GM18870 (cell line): Measurements from ENCODE around the gene MARK1.

Experiments
- ATAC-seq: cut with Tn5 transposase; IDR thresholded peaks from one replicate; pipeline ENCODE4 v1.9.1; 2021; ENCODE audit warnings: moderate library complexity; ENCODE audit not compliant: unreplicated experiment

The MARK1 gene

GRCh38 chr1:220528679-220529501 lies 954 bp downstream of the MARK1 start:
- ATAC-seq, result no peak

- ATAC-seq, result no peak
Observed at GRCh38 chr1:220529521-220530020, 1.6 kb downstream of the MARK1 start.

GRCh38 chr1:220533504-220534109 lies 5.7 kb downstream of the MARK1 start:
- no peak for ATAC-seq

- no peak for ATAC-seq
Observed at GRCh38 chr1:220544901-220545303, 17.0 kb downstream of the MARK1 start.

- ATAC-seq, result no peak
Observed at GRCh38 chr1:220550811-220551399, 23.0 kb downstream of the MARK1 start.

- no peak for ATAC-seq
Observed at GRCh38 chr1:220551718-220552117, 23.8 kb downstream of the MARK1 start.

- no peak for ATAC-seq
Observed at GRCh38 chr1:220552672-220553260, 24.8 kb downstream of the MARK1 start.

GRCh38 chr1:220556641-220557040 lies 28.7 kb downstream of the MARK1 start:
- no peak for ATAC-seq

- no peak for ATAC-seq
Observed at GRCh38 chr1:220563564-220563963, 35.6 kb downstream of the MARK1 start.

GRCh38 chr1:220564216-220564615 lies 36.3 kb downstream of the MARK1 start:
- ATAC-seq, result no peak

GRCh38 chr1:220565670-220566069 lies 37.7 kb downstream of the MARK1 start:
- no peak for ATAC-seq

- ATAC-seq, result no peak
Observed at GRCh38 chr1:220566869-220567268, 38.9 kb downstream of the MARK1 start.

GRCh38 chr1:220572416-220572815 lies 44.5 kb downstream of the MARK1 start:
- ATAC-seq, result no peak

- no peak for ATAC-seq
Observed at GRCh38 chr1:220573836-220574235, 45.9 kb downstream of the MARK1 start.

GRCh38 chr1:220575718-220576497 lies 48.0 kb downstream of the MARK1 start:
- no peak for ATAC-seq

- no peak for ATAC-seq
Observed at GRCh38 chr1:220577926-220578325, 50.0 kb downstream of the MARK1 start.

- no peak for ATAC-seq
Observed at GRCh38 chr1:220579317-220579716, 51.4 kb downstream of the MARK1 start.

GRCh38 chr1:220592714-220593113 lies 64.8 kb downstream of the MARK1 start:
- ATAC-seq, result no peak

GRCh38 chr1:220594356-220594755 lies 66.4 kb downstream of the MARK1 start:
- ATAC-seq, result no peak

- no peak for ATAC-seq
Observed at GRCh38 chr1:220595179-220595578, 67.2 kb downstream of the MARK1 start.

- ATAC-seq, result no peak
Observed at GRCh38 chr1:220604926-220605325, 77.0 kb downstream of the MARK1 start.
